Astrocyte (in vitro differentiated cells and primary cell): Measurements from ENCODE around the gene HSPB2. TPM values are rescaled to one million over a fixed set of nuclear protein-coding genes. Genes with fewer than 3 reads are reported as not detected.

Source experiments
- DNase-seq: peaks from one replicate; pipeline ENCODE4 v3.0.0-alpha.2; 2010; ENCODE audit warnings: low read depth
- FAIRE-seq: peaks from 2 replicates; lab custom pipeline; 2011; peaks lifted over from hg19 to GRCh38; lab: Jason Lieb, UNC
- H2AFZ ChIP-seq: 2 replicates; pipeline ENCODE4 v1.6.0; 2012; ENCODE audit warnings: low read depth, low read length, inconsistent platforms
- H3K27ac ChIP-seq: 2 replicates; pipeline ENCODE4 v1.5.1; 2011; ENCODE audit warnings: low read depth, low read length, inconsistent platforms
- H3K27me3 ChIP-seq: 2 replicates; pipeline ENCODE4 v1.6.0; 2011; ENCODE audit warnings: low read length, inconsistent platforms; ENCODE audit not compliant: insufficient read depth
- H3K36me3 ChIP-seq: 2 replicates; pipeline ENCODE4 v1.5.1; 2011; ENCODE audit warnings: low read length, inconsistent platforms; ENCODE audit not compliant: insufficient read depth
- H3K4me1 ChIP-seq: 2 replicates; pipeline ENCODE4 v1.5.1; 2011; ENCODE audit warnings: low read length, inconsistent platforms; ENCODE audit not compliant: insufficient read depth
- H3K4me2 ChIP-seq: 2 replicates; pipeline ENCODE4 v1.6.0; 2012; ENCODE audit warnings: low read length, inconsistent platforms
- H3K4me3 ChIP-seq: 2 replicates; pipeline ENCODE4 v1.5.1; 2011; ENCODE audit warnings: low read depth, mild to moderate bottlenecking, low read length, inconsistent platforms; ENCODE audit not compliant: insufficient read depth
- H3K79me2 ChIP-seq: 2 replicates; pipeline ENCODE4 v1.6.0; 2012; ENCODE audit warnings: mild to moderate bottlenecking, low read length, inconsistent platforms; ENCODE audit not compliant: insufficient read depth
- H3K9ac ChIP-seq: 2 replicates; pipeline ENCODE4 v1.6.0; 2012; ENCODE audit warnings: mild to moderate bottlenecking, low read length, inconsistent platforms
- H3K9me3 ChIP-seq: 2 replicates; pipeline ENCODE4 v1.5.1; 2012; ENCODE audit warnings: low read depth, mild to moderate bottlenecking, low read length, inconsistent platforms; ENCODE audit not compliant: insufficient read depth
- H4K20me1 ChIP-seq: 2 replicates; pipeline ENCODE4 v1.6.0; 2012; ENCODE audit warnings: low read length, inconsistent platforms; ENCODE audit not compliant: insufficient read depth
- H3K27ac Mint-ChIP-seq: one replicate; pipeline ENCODE4 v1.8.0; 2021; ENCODE audit warnings: mild to moderate bottlenecking, mixed read lengths; ENCODE audit not compliant: unreplicated experiment
- H3K27me3 Mint-ChIP-seq: one replicate; pipeline ENCODE4 v1.8.0; 2021; ENCODE audit warnings: low read depth, mixed read lengths; ENCODE audit not compliant: unreplicated experiment
- H3K36me3 Mint-ChIP-seq: one replicate; pipeline ENCODE4 v1.8.0; 2021; ENCODE audit warnings: low read depth, mixed read lengths; ENCODE audit not compliant: unreplicated experiment
- H3K4me1 Mint-ChIP-seq: one replicate; pipeline ENCODE4 v1.8.0; 2021; ENCODE audit warnings: low read depth, mixed read lengths; ENCODE audit not compliant: unreplicated experiment
- H3K4me3 Mint-ChIP-seq: one replicate; pipeline ENCODE4 v1.8.0; 2021; ENCODE audit warnings: mild to moderate bottlenecking, moderate library complexity, mixed read lengths; ENCODE audit not compliant: unreplicated experiment
- H3K9me3 Mint-ChIP-seq: one replicate; pipeline ENCODE4 v1.8.0; 2021; ENCODE audit warnings: mild to moderate bottlenecking, mixed read lengths; ENCODE audit not compliant: unreplicated experiment
- EZH2 ChIP-seq: IDR thresholded peaks from 2 replicates; pipeline ENCODE4 v1.6.1; 2012; ENCODE audit warnings: mild to moderate bottlenecking, low read length, inconsistent platforms; ENCODE audit not compliant: insufficient read depth
- total RNA-seq: library from RNA; stranded (reverse); gene quantifications from 2 replicates; pipeline ENCODE4 v1.2.1, GENCODE V29; 2021
- TF ChIP-seq, protein P1 (sequence below): IDR thresholded peaks from 2 replicates; pipeline ENCODE4 v1.5.1; 2011; ENCODE audit warnings: low read depth, mild to moderate bottlenecking, inconsistent platforms, low read length, moderate library complexity; ENCODE audit not compliant: insufficient read depth

Gene HSPB2
- total RNA-seq, 1 donor from 2014 or later, result not detected

DNA sequence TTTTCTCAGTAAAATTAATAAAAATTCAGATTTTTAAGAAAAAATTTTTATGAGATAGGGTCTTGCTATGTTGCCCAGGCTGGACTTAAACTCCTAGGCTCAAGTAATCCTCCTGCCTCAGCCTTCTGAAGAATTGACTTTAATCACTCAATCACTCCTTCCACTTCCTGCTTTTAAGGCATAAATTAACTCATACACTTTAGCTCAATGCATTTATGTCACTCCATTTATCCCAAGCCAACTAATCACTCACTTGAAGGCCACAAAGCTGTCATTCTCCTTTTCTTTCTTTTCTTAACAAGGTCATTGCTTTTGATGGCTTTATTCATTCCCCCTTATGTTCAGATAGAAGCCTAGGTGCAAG lies 42.0 kb upstream of the HSPB2 start:
- no peak overlapping the region for H3K27ac Mint-ChIP-seq
- H3K4me1 ChIP-seq, result peaks cover 9% of the 10 kb centered on the region
- peak overlapping the region; percentile 82 for H3K4me2 ChIP-seq
- no peaks in the 10 kb centered on the region for H3K9me3 Mint-ChIP-seq
- peaks cover 9% of the 10 kb centered on the region for H3K79me2 ChIP-seq
- FAIRE-seq (no peak), DNase-seq (no peak)
- TF ChIP-seq, protein P1, sequence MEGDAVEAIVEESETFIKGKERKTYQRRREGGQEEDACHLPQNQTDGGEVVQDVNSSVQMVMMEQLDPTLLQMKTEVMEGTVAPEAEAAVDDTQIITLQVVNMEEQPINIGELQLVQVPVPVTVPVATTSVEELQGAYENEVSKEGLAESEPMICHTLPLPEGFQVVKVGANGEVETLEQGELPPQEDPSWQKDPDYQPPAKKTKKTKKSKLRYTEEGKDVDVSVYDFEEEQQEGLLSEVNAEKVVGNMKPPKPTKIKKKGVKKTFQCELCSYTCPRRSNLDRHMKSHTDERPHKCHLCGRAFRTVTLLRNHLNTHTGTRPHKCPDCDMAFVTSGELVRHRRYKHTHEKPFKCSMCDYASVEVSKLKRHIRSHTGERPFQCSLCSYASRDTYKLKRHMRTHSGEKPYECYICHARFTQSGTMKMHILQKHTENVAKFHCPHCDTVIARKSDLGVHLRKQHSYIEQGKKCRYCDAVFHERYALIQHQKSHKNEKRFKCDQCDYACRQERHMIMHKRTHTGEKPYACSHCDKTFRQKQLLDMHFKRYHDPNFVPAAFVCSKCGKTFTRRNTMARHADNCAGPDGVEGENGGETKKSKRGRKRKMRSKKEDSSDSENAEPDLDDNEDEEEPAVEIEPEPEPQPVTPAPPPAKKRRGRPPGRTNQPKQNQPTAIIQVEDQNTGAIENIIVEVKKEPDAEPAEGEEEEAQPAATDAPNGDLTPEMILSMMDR, result no peak
- TF ChIP-seq EZH2, result no peak
- no peaks in the 10 kb centered on the region for H4K20me1 ChIP-seq
- no peaks in the 10 kb centered on the region for H3K27me3 Mint-ChIP-seq
- no peaks in the 10 kb centered on the region for H3K27me3 ChIP-seq
- H3K9me3 ChIP-seq, result no peaks in the 10 kb centered on the region
- H3K36me3 ChIP-seq, result peaks cover 6% of the 10 kb centered on the region
- no peak overlapping the region for H3K27ac ChIP-seq
- peak overlapping the region; percentile 95 for H3K4me3 Mint-ChIP-seq
- peaks cover 2% of the 10 kb centered on the region for H3K4me1 Mint-ChIP-seq
- H3K4me3 ChIP-seq, result peak overlapping the region; percentile 85
- H3K36me3 Mint-ChIP-seq, result peaks cover 4% of the 10 kb centered on the region
- peak overlapping the region; percentile 86 for H3K9ac ChIP-seq
- H2AFZ ChIP-seq, result peak overlapping the region; percentile 90

DNA sequence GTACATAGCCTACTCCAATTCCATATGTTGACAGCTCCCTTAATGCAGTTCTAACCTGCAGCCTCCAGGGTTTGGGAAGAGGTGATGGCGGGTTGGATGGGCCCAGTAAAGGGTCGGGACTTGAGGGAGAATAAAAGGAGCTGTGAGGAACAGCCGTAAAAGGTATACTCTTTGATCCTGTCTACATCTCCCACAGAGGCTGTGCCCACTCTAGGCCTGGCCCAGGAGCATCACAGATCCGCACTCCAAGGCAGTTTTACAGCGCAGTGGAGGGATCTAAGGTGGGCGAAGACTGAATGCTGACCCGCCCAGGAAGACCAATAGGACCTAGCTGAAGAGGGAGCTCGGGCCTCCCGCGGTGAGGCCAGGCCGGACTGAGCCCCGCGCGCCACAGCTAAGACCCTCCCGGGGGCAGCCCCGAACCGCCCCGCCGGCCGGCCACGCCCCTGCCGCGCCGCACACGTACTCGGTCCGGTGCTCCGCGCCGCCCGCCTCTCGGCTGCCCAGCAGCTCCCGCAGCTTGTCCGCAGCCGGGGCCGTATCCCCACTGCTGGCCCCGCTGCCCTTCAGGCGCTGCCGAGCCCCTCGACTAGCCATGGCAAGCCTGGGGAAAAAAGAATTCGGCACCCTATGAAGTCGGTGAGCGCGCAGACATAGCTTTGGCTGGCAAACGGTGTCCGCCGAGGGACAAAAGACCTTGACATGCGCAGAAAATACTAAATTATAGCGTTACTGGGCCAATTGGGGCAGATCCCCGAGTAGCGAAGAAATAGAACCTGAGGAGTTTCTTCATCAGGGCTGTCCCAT lies 41.4 kb upstream of the HSPB2 start, which contains the start of gene ALG9:
Gene ALG9, minus strand, starts transcription at position 696 of the 807 bp plus-strand sequence. Its CDS starts 99 bp downstream, at position 597.
- Histone ChIP-seq H3K27ac (peak within 1 kb of the TSS; percentile 83), H2AFZ (peak within 1 kb of the TSS; percentile 90), H3K27me3 (no peaks in the 10 kb centered on the region), H3K4me3 (peak within 1 kb of the TSS; percentile 85), H3K9me3 (no peaks in the 10 kb centered on the region), H3K4me2 (peak within 1 kb of the TSS; percentile 82), H3K79me2 (peaks cover 9% of the 10 kb centered on the region), H3K36me3 (peaks cover 6% of the 10 kb centered on the region), H3K9ac (peak within 1 kb of the TSS; percentile 86), H4K20me1 (no peaks in the 10 kb centered on the region), H3K4me1 (peaks cover 9% of the 10 kb centered on the region)
- Mint-ChIP-seq H3K4me3 (peak within 1 kb of the TSS; percentile 95), H3K27me3 (no peaks in the 10 kb centered on the region), H3K4me1 (peaks cover 2% of the 10 kb centered on the region), H3K27ac (peak within 1 kb of the TSS; percentile 73), H3K9me3 (no peaks in the 10 kb centered on the region), H3K36me3 (peaks cover 6% of the 10 kb centered on the region)
- peak; percentile 78 for DNase-seq
- no peak for TF ChIP-seq EZH2
- TF ChIP-seq, protein P1, result peak; percentile 26
- peak; percentile 67 for FAIRE-seq
